A549 (cell line): ENCODE results near the gene PLEKHH1. TPM values are rescaled to one million over a fixed set of nuclear protein-coding genes. Genes with fewer than 3 reads are reported as not detected.
"Not testable (repeated sequence)": the region's sequence is repeated elsewhere in the genome, so short reads cannot be mapped to it uniquely, and the experiment has no call there.

ENCODE experiments used
- ATAC-seq, 2 experiments: fragments of 200-7000 bp in 1 of 2; fragments of >200 bp in 1 of 2; cut with Nextera tagmentation in 1 of 2; cut with Tn5 transposase in 1 of 2; 3 replicates each; pipeline versions ENCODE4 v1.8.0 to v1.9.1; 2018 to 2020; ENCODE audit warnings: mild to moderate bottlenecking in 1 of 2, moderate library complexity in 1 of 2
- CTCF ChIA-PET: fragments of 300-600 bp; sonication (Branson Sonifier 250); formaldehyde crosslinking; extraction: SDS; loops from one replicate; lab custom pipeline; 2021; ENCODE audit warnings: antibody characterized with exemption, inconsistent platforms; lab: Yijun Ruan, JAX
- POLR2A ChIA-PET: fragments of 350-600 bp; formaldehyde crosslinking; extraction: SDS; loops from one replicate; lab custom pipeline; 2021; ENCODE audit warnings: antibody characterized with exemption, inconsistent platforms; lab: Yijun Ruan, JAX
- DNase-seq, 2 experiments: peaks; one replicate each; pipeline versions ENCODE4 v3.0.0 to v3.0.0-alpha.2; 2011 to 2016; ENCODE audit warnings: low read depth in 1 of 2, low spot score in 1 of 2
- FAIRE-seq: peaks from 2 replicates; lab custom pipeline; 2011; peaks lifted over from hg19 to GRCh38; lab: Jason Lieb, UNC
- H3K27ac ChIP-seq, 2 experiments: fragments of >200 bp; sonication (Bioruptor Twin); formaldehyde crosslinking; 3 replicates each; pipeline ENCODE4 v1.5.1; 2016 to 2017
- H3K4me1 ChIP-seq: fragments of >200 bp; sonication (Bioruptor Twin); formaldehyde crosslinking; 3 replicates; pipeline ENCODE4 v1.6.1; 2016
- H3K4me2 ChIP-seq: fragments of >200 bp; sonication (Bioruptor Twin); formaldehyde crosslinking; 3 replicates; pipeline ENCODE4 v1.6.1; 2016
- H3K4me3 ChIP-seq: fragments of >200 bp; sonication (Bioruptor Twin); formaldehyde crosslinking; 3 replicates; pipeline ENCODE4 v1.5.1; 2016
- H3K9me3 ChIP-seq: fragments of >200 bp; sonication (Bioruptor Twin); formaldehyde crosslinking; 3 replicates; pipeline ENCODE4 v1.6.1; 2016
- BHLHE40 ChIP-seq: IDR thresholded peaks from 2 replicates; pipeline ENCODE4 v1.6.1; 2012; ENCODE audit warnings: low read depth, low read length, inconsistent platforms
- CBX2 ChIP-seq: fragments of 200-600 bp; sonication (generic); IDR thresholded peaks from 2 replicates; pipeline ENCODE4 v1.6.1; 2016; ENCODE audit warnings: low read depth, mild to moderate bottlenecking, borderline replicate concordance
- CBX8 ChIP-seq: fragments of 200-600 bp; sonication (generic); IDR thresholded peaks from 2 replicates; pipeline ENCODE4 v1.6.1; 2016
- EHMT2 ChIP-seq: fragments of 200-600 bp; sonication (generic); IDR thresholded peaks from 2 replicates; pipeline ENCODE4 v1.6.1; 2016; ENCODE audit warnings: antibody characterized with exemption, low read depth, mild to moderate bottlenecking, moderate library complexity
- EP300 ChIP-seq, 2 experiments: fragments of >200 bp; sonication (Bioruptor Twin); formaldehyde crosslinking; IDR thresholded peaks; 2 replicates in 1 of 2; 3 replicates in 1 of 2; pipeline ENCODE4 v1.6.1; 2016 to 2017
- ESRRA ChIP-seq: fragments of 150-350 bp; IDR thresholded peaks from 2 replicates; pipeline ENCODE4 v1.6.1; 2014; ENCODE audit warnings: mild to moderate bottlenecking, low read length, borderline replicate concordance
- FOSB ChIP-seq: fragments of 250-450 bp; sonication (Bioruptor Pico); IDR thresholded peaks from 2 replicates; pipeline ENCODE4 v1.5.0; 2020; ENCODE audit warnings: mild to moderate bottlenecking, moderate library complexity
- FOXS1 ChIP-seq: fragments of 250-450 bp; sonication (Bioruptor Pico); IDR thresholded peaks from 2 replicates; pipeline ENCODE4 v1.5.0; 2020; ENCODE audit warnings: mild to moderate bottlenecking, moderate library complexity
- HDAC2 ChIP-seq: fragments of 200-600 bp; sonication (generic); IDR thresholded peaks from 2 replicates; pipeline ENCODE4 v1.6.1; 2016
- HOXB5 ChIP-seq: fragments of 250-450 bp; sonication (Bioruptor Pico); IDR thresholded peaks from 2 replicates; pipeline ENCODE4 v1.5.0; 2020; ENCODE audit warnings: mild to moderate bottlenecking, moderate library complexity
- JUN ChIP-seq, 2 experiments: fragments of >200 bp; sonication (Bioruptor Twin); formaldehyde crosslinking; IDR thresholded peaks; 2 replicates in 1 of 2; 3 replicates in 1 of 2; pipeline ENCODE4 v1.6.1; 2016 to 2017
- JUNB ChIP-seq: fragments of >200 bp; sonication (Bioruptor Twin); formaldehyde crosslinking; IDR thresholded peaks from 2 replicates; pipeline ENCODE4 v1.6.1; 2016
- MAZ ChIP-seq: fragments of 150-350 bp; IDR thresholded peaks from 2 replicates; pipeline ENCODE4 v1.6.1; 2014; ENCODE audit warnings: antibody characterized with exemption, low read depth, low read length, borderline replicate concordance
- MYC ChIP-seq: IDR thresholded peaks from 2 replicates; pipeline ENCODE4 v1.6.1; 2012; ENCODE audit warnings: mild to moderate bottlenecking, inconsistent platforms, low read length, improper control_type of control experiment, borderline replicate concordance
- NPAS2 ChIP-seq: fragments of 250-450 bp; sonication (Bioruptor Pico); IDR thresholded peaks from 2 replicates; pipeline ENCODE4 v1.8.0; 2022; ENCODE audit warnings: mild to moderate bottlenecking, moderate library complexity, borderline replicate concordance
- NR3C1 ChIP-seq: fragments of >200 bp; sonication (Bioruptor Twin); formaldehyde crosslinking; IDR thresholded peaks from 3 replicates; pipeline ENCODE4 v1.6.1; 2017
- PHF8 ChIP-seq: fragments of 200-600 bp; sonication (generic); IDR thresholded peaks from 2 replicates; pipeline ENCODE4 v1.6.1; 2016; ENCODE audit warnings: low read depth, mild to moderate bottlenecking, antibody characterized with exemption, moderate library complexity, borderline replicate concordance
- RARB ChIP-seq: fragments of 250-450 bp; sonication (Bioruptor Pico); IDR thresholded peaks from 2 replicates; pipeline ENCODE4 v1.8.0; 2021; ENCODE audit warnings: mild to moderate bottlenecking, moderate library complexity
- RCOR1 ChIP-seq: fragments of 150-350 bp; IDR thresholded peaks from 2 replicates; pipeline ENCODE4 v1.6.1; 2014; ENCODE audit warnings: antibody characterized with exemption, low read length, low read depth
- TFCP2L1 ChIP-seq: fragments of 250-450 bp; sonication (Bioruptor Pico); IDR thresholded peaks from 2 replicates; pipeline ENCODE4 v1.5.0; 2021; ENCODE audit warnings: mild to moderate bottlenecking
- ZC3H11A ChIP-seq: fragments of 450-650 bp; IDR thresholded peaks from 2 replicates; pipeline ENCODE4 v1.6.1; 2014; ENCODE audit warnings: antibody characterized with exemption, mild to moderate bottlenecking
- ZFP36 ChIP-seq: fragments of 450-650 bp; IDR thresholded peaks from 2 replicates; pipeline ENCODE4 v1.6.1; 2014; ENCODE audit warnings: borderline replicate concordance; ENCODE audit not compliant: partially characterized antibody
- ZNF302 ChIP-seq: fragments of 250-450 bp; sonication (Bioruptor Pico); IDR thresholded peaks from 2 replicates; pipeline ENCODE4 v1.9.0; 2021; ENCODE audit warnings: inconsistent platforms, mild to moderate bottlenecking, moderate library complexity
- WGBS: methylation state at CpG from one replicate; pipeline ENCODE4 v1.1.6; 2017; ENCODE audit errors: missing lambda C conversion rate; 5-methylcytosine and 5-hydroxymethylcytosine counted together
- polyA plus RNA-seq, 4 experiments: library from polyadenylated mRNA; depleted of rRNA in 3 of 4; stranded (reverse); fragments of >200 nt; fragmentation: RNase III in 1 of 4; extraction: RNeasy Plus Mini Kit Qiagen cat#74134 plus additional on column Dnase treatment in 1 of 4; gene quantifications; 2 replicates in 3 of 4; 3 replicates in 1 of 4; pipeline ENCODE4 v1.2.3, GENCODE V29; 2011 to 2017
- TF ChIP-seq, protein P1 (sequence below): fragments of >200 bp; sonication (Bioruptor Twin); formaldehyde crosslinking; IDR thresholded peaks from 3 replicates; pipeline ENCODE4 v1.5.1; 2016
- TF ChIP-seq, protein P2 (sequence below): fragments of 200-600 bp; sonication (generic); IDR thresholded peaks from 2 replicates; pipeline ENCODE4 v1.6.1; 2016; ENCODE audit warnings: antibody characterized with exemption, mild to moderate bottlenecking, moderate library complexity

PLEKHH1 gene
- polyA plus RNA-seq, 2 of the 4 experiments (the other 2 are of a cell fraction): 3.5 to 5.1 TPM

DNA sequence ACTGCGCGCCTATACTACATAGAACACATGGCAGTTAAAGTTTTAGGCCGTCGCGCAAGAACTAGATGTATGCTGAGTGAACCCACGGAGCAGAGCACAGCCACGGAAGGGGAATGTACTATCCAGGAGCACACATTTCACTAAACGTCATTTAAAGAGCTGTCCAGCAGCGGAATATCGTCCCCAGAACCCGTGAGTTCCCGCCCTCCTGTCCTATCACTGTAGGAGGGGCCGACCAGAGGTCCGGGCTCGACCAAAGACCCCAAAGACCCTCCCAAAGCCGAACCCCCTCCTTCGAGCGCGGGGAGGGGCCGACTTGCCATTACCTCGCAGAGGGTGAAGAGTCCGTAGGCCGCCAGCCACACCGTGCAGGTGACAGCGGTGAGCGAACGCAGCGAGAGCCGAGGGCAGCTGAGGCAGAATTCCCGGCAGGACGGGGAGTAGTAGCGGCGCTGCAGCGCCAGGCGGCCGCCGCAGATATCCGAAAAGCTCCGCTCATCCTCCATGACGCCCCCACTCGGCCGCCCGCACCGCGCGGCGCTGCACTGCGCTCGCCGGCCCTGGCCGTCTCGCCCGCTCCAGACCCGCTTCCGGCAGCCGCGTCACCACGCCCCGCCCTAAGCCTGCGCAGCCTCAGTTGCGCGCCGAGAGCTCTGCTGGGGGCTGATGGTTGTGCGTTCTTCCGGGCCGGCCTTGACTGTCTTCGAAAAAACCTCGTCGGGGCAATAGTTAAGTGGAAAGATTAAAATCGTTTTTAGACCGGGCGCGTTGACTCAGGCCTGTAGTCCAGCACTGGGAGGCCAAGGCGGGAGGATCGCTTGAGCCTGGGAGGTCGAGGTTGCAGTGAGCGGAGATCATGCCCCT, 66.8 kb downstream of the PLEKHH1 start, which contains the start of gene PIGH (continued):
- TF ChIP-seq MAZ (no peak), CBX8 (no peak), ZC3H11A (no peak), JUN (IDR thresholded peaks at IDR 0.05) (peak; percentile 39 to 64; a peak in 2 of 5 replicates), HDAC2 (no peak), NPAS2 (CRISPR knock-in tag) (no peak), MYC (no peak), PHF8 (peak; percentile 94), FOXS1 (no peak), JUNB (no peak), EP300 (IDR thresholded peaks at IDR 0.05) (no peak), FOSB (CRISPR knock-in tag) (no peak), RCOR1 (no peak), ZNF302 (CRISPR knock-in tag) (no peak), EHMT2 (no peak), ESRRA (no peak), NR3C1 (no peak), CBX2 (no peak), BHLHE40 (no peak), RARB (no peak), TFCP2L1 (CRISPR knock-in tag) (no peak), ZFP36 (no peak), HOXB5 (CRISPR knock-in tag) (0 out of 2 replicates have a peak, but pooled peaks have one; percentile 27)
- TF ChIP-seq, protein P1, sequence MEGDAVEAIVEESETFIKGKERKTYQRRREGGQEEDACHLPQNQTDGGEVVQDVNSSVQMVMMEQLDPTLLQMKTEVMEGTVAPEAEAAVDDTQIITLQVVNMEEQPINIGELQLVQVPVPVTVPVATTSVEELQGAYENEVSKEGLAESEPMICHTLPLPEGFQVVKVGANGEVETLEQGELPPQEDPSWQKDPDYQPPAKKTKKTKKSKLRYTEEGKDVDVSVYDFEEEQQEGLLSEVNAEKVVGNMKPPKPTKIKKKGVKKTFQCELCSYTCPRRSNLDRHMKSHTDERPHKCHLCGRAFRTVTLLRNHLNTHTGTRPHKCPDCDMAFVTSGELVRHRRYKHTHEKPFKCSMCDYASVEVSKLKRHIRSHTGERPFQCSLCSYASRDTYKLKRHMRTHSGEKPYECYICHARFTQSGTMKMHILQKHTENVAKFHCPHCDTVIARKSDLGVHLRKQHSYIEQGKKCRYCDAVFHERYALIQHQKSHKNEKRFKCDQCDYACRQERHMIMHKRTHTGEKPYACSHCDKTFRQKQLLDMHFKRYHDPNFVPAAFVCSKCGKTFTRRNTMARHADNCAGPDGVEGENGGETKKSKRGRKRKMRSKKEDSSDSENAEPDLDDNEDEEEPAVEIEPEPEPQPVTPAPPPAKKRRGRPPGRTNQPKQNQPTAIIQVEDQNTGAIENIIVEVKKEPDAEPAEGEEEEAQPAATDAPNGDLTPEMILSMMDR: peak; percentile 56
- TF ChIP-seq, protein P2, sequence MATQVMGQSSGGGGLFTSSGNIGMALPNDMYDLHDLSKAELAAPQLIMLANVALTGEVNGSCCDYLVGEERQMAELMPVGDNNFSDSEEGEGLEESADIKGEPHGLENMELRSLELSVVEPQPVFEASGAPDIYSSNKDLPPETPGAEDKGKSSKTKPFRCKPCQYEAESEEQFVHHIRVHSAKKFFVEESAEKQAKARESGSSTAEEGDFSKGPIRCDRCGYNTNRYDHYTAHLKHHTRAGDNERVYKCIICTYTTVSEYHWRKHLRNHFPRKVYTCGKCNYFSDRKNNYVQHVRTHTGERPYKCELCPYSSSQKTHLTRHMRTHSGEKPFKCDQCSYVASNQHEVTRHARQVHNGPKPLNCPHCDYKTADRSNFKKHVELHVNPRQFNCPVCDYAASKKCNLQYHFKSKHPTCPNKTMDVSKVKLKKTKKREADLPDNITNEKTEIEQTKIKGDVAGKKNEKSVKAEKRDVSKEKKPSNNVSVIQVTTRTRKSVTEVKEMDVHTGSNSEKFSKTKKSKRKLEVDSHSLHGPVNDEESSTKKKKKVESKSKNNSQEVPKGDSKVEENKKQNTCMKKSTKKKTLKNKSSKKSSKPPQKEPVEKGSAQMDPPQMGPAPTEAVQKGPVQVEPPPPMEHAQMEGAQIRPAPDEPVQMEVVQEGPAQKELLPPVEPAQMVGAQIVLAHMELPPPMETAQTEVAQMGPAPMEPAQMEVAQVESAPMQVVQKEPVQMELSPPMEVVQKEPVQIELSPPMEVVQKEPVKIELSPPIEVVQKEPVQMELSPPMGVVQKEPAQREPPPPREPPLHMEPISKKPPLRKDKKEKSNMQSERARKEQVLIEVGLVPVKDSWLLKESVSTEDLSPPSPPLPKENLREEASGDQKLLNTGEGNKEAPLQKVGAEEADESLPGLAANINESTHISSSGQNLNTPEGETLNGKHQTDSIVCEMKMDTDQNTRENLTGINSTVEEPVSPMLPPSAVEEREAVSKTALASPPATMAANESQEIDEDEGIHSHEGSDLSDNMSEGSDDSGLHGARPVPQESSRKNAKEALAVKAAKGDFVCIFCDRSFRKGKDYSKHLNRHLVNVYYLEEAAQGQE: peak; percentile 70
- TF ChIP-seq, all 56 proteins: peak for 11

GRCh38 chr14:67600562-67600974, 67.5 kb downstream of the PLEKHH1 start:
- not testable (repeated sequence) for DNase-seq, FAIRE-seq, ATAC-seq, H3K9me3 ChIP-seq
- WGBS: 92% methylated on average over 21 of the region's 21 CpGs
- ChIA-PET CTCF (interaction anchor here (0.6 to 2.7 kb wide), 23 partner anchors 8 to 106 kb away, joined by 3 to 25 read pairs (median 5); partner anchors contain the start of genes PLEKHH1 and RDH12), POLR2A (interaction anchor here (0.6 to 1.5 kb wide), 9 partner anchors 9 to 241 kb away, joined by 3 to 7 read pairs (median 5); partner anchors contain the start of genes ATP6V1D, EIF2S1 and RDH11)
- Histone ChIP-seq H3K4me3 (peak overlapping the region; percentile 86), H3K4me2 (peak overlapping the region; percentile 97), H3K4me1 (peaks cover 11% of the 10 kb centered on the region; the same call in 2 of the 3 replicates), H3K27ac (peak overlapping the region; percentile 86 to 89)
